Measurements from ENCODE around the gene UBE2G2. TPM values are rescaled to one million over a fixed set of nuclear protein-coding genes. Genes with fewer than 3 reads are reported as not detected.

Gene UBE2G2
- total and polyA plus RNA-seq, 2 experiments from 2014 or later: 55.2 to 61.6 TPM

DNA sequence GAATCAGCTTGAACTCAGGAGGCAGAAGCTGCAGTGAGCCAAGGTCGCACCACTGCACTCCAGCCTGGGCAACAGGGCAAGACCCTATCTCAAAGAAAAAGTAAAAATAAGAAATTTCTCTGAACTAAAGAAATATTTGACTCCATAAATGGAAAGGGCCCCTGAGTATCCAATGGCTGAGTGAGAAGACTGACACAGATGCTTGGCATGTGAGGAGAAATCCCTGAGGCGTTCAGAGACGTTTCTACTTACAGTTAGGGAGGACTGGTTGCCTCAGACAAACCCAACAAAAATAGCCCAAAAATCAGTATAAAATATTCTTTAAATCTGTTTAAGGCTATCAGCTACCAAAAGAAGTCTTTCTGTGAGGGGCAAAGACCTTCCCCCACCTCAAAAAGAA is 19.2 kb upstream of the UBE2G2 start:
- no peak overlapping the region for H3K4me3 ChIP-seq
- TF ChIP-seq EZH2 (IDR thresholded peaks at IDR 0.05; ENCODE audit: borderline replicate concordance): no peak
- TF ChIP-seq, protein P1, sequence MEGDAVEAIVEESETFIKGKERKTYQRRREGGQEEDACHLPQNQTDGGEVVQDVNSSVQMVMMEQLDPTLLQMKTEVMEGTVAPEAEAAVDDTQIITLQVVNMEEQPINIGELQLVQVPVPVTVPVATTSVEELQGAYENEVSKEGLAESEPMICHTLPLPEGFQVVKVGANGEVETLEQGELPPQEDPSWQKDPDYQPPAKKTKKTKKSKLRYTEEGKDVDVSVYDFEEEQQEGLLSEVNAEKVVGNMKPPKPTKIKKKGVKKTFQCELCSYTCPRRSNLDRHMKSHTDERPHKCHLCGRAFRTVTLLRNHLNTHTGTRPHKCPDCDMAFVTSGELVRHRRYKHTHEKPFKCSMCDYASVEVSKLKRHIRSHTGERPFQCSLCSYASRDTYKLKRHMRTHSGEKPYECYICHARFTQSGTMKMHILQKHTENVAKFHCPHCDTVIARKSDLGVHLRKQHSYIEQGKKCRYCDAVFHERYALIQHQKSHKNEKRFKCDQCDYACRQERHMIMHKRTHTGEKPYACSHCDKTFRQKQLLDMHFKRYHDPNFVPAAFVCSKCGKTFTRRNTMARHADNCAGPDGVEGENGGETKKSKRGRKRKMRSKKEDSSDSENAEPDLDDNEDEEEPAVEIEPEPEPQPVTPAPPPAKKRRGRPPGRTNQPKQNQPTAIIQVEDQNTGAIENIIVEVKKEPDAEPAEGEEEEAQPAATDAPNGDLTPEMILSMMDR (IDR thresholded peaks at IDR 0.05; ENCODE audit: poor library complexity): no peak
- no peak for TF ChIP-seq EZH2phosphoT487 (IDR thresholded peaks at IDR 0.05; ENCODE audit: low read depth, severe bottlenecking, unreplicated experiment)
- H3K9me3 ChIP-seq (ENCODE audit: low read depth): no peaks in the 10 kb centered on the region
- H3K27ac ChIP-seq: no peak overlapping the region
- no peaks in the 10 kb centered on the region for H3K27me3 ChIP-seq
- no peaks in the 10 kb centered on the region for H3K36me3 ChIP-seq (replicated peaks; ENCODE audit: insufficient read depth, low read depth)
- whole genome bisulfite sequencing (ENCODE audit: low lambda C conversion rate, missing lambda C conversion rate): 98% methylated on average over 3 of the region's 3 CpGs
- H3K4me1 ChIP-seq (ENCODE audit: insufficient read depth): peaks cover 8% of the 10 kb centered on the region
- H3K4me2 ChIP-seq: no peak overlapping the region
- H2AFZ ChIP-seq: no peak overlapping the region
- peaks cover 14% of the 10 kb centered on the region for H4K20me1 ChIP-seq (ENCODE audit: insufficient read depth, poor library complexity, severe bottlenecking)
- DNase-seq (ENCODE audit: low spot score): no peak
- peaks cover 16% of the 10 kb centered on the region for H3K79me2 ChIP-seq
- no peaks in the 10 kb centered on the region for H3K9me2 ChIP-seq (replicated peaks; ENCODE audit: insufficient read depth)

DNA sequence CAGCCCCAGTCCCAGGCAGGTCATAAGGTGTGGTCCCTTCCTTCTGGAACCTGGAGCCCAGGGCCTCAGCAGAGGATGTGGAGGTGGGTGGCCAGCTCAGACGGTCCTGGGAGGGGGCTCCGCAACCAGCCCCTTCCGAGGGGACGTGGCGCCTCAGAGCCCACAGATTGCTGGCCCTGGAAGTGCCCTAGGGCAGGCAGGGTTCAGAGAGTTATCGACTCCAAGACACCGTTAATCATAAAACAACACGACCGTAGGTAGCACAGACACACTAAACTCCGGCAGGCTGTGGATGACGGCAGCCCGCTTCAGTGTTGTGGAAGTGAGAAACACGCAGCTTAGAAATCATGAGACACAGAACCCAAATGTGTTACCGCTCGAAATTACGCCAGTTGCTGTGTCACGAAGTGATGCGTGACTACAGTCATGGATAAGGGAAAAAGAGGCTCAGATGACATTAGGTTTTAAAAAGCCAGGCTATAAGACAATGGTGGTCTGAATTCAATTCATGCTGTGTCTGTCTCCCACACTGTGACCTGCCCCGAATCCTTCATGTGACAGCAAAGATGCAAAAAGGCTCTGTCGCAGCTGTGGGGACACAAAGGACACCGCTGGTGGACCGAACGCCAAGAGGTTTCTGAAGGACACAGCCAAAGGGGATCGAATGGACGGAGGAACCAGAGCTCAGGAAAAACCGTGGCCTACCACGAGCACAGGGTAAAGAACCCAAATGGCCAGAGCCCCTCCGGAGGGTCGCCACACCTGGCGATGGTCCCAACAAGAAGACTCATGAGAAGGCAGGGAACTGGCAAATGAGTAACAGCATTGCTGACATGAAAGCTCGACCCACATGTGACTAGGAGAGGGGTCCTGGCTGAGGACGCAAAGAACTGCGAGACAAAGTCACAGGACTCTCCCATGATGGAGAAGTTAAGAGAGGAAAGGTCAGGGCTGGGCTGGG is 17.9 kb upstream of the UBE2G2 start:
- WGBS (ENCODE audit: low lambda C conversion rate, missing lambda C conversion rate): 96% methylated on average over 33 of the region's 33 CpGs
- no peak overlapping the region for H3K4me2 ChIP-seq
- H3K27me3 ChIP-seq: no peaks in the 10 kb centered on the region
- no peaks in the 10 kb centered on the region for H3K9me2 ChIP-seq (replicated peaks; ENCODE audit: insufficient read depth)
- H2AFZ ChIP-seq: no peak overlapping the region
- no peak overlapping the region for H3K4me3 ChIP-seq
- no peak for DNase-seq (ENCODE audit: low spot score)
- TF ChIP-seq, protein P1 (IDR thresholded peaks at IDR 0.05; ENCODE audit: poor library complexity): no peak
- TF ChIP-seq EZH2phosphoT487 (IDR thresholded peaks at IDR 0.05; ENCODE audit: low read depth, severe bottlenecking, unreplicated experiment) (no peak), EZH2 (IDR thresholded peaks at IDR 0.05; ENCODE audit: borderline replicate concordance) (no peak)
- H4K20me1 ChIP-seq (ENCODE audit: insufficient read depth, poor library complexity, severe bottlenecking): peaks cover 25% of the 10 kb centered on the region
- H3K36me3 ChIP-seq (replicated peaks; ENCODE audit: insufficient read depth, low read depth): no peaks in the 10 kb centered on the region
- peaks cover 28% of the 10 kb centered on the region for H3K79me2 ChIP-seq
- H3K27ac ChIP-seq: no peak overlapping the region
- H3K9me3 ChIP-seq (ENCODE audit: low read depth): no peaks in the 10 kb centered on the region
- H3K4me1 ChIP-seq (ENCODE audit: insufficient read depth): peaks cover 8% of the 10 kb centered on the region

DNA sequence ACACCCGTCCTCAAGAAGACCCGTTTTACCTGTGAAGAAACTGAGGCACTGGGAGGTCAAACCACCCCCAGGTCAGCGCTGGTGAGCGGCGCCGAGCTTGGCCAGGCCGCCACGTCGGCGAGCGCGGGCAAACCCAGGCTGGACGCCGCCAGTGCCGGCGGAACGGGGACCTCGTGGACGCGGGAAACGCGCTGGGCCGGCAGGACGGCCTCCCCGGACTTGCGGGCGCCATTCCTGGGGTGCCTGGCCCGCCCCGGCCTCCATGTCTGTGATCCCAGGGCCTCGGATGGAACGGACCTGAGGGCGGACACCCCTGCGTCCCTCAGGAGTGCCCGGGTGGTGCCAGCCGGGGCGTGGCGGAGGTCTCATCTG is 17.0 kb upstream of the UBE2G2 start:
- WGBS (ENCODE audit: low lambda C conversion rate, missing lambda C conversion rate): 89% methylated on average over 36 of the region's 37 CpGs

More for the DNA sequence above, 17.0 kb upstream of the UBE2G2 start:
- no peaks in the 10 kb centered on the region for H3K27me3 ChIP-seq
- H3K27ac ChIP-seq: peak overlapping the region; percentile 95
- H3K4me3 ChIP-seq: peak overlapping the region; percentile 75
- TF ChIP-seq EZH2 (IDR thresholded peaks at IDR 0.05; ENCODE audit: borderline replicate concordance): no peak
- TF ChIP-seq EZH2phosphoT487 (IDR thresholded peaks at IDR 0.05; ENCODE audit: low read depth, severe bottlenecking, unreplicated experiment): no peak
- TF ChIP-seq, protein P1 (IDR thresholded peaks at IDR 0.05; ENCODE audit: poor library complexity): no peak
- H2AFZ ChIP-seq: peak overlapping the region; percentile 100
- H3K4me1 ChIP-seq (ENCODE audit: insufficient read depth): peaks cover 8% of the 10 kb centered on the region
- H3K9me3 ChIP-seq (ENCODE audit: low read depth): no peaks in the 10 kb centered on the region
- peaks cover 37% of the 10 kb centered on the region for H3K79me2 ChIP-seq
- peak overlapping the region; percentile 99 for H3K4me2 ChIP-seq
- H4K20me1 ChIP-seq (ENCODE audit: insufficient read depth, poor library complexity, severe bottlenecking): peaks cover 31% of the 10 kb centered on the region
- no peak for DNase-seq (ENCODE audit: low spot score)
- H3K9me2 ChIP-seq (replicated peaks; ENCODE audit: insufficient read depth): no peaks in the 10 kb centered on the region
- H3K36me3 ChIP-seq (replicated peaks; ENCODE audit: insufficient read depth, low read depth): no peaks in the 10 kb centered on the region
